HG03108 (cell line): ENCODE results near the gene MIDN.
A peak's percentile ranks its signal among the peaks of the same experiment; 100 is the strongest.
"Not testable (repeated sequence)": the region's sequence is repeated elsewhere in the genome, so short reads cannot be mapped to it uniquely, and the experiment has no call there.

Source experiments
- ATAC-seq: cut with Tn5 transposase; IDR thresholded peaks from one replicate; pipeline ENCODE4 v1.9.1; 2021; ENCODE audit warnings: moderate library complexity; ENCODE audit not compliant: unreplicated experiment

The MIDN gene

DNA sequence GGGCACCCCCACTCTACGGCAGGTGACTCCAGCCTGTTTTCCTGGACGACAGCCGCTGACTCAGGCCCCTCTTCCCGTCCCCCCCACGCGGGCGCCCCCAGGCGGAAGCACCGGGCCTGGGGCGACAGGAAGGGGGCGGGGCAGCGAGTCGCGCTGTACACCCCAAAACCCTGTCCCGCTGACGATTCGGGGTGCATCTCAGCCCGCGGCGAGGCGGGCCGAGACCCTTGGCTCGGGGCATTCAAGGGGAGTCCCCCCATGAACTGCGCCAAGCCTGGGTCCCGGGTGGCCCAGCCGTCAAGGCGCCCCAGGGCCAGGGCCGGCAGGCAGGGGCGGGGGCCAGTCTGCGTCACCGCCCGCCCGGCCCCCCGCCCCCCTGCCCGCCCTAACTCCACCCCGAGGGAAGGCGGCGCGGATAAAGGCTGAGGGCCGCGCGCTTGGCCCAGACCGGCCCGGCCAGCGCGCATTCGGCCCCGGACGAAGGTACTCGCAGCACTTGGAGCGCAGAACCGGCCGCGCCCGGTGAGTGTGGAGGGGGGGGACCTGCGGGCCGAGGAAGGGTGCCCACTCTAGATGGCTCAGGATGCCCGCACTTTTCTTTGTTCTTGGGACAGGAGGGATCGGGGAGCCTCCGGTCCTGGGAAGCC lies at the start of gene MIDN:
Gene MIDN (plus strand): TSS at position 445 of the 647 bp plus-strand sequence. CDS start 1,714 bp downstream, outside the sequence.
- peak; percentile 11 for ATAC-seq

GRCh38 chr19:1199531-1199930 lies 48.9 kb upstream of the MIDN start:
- no peak for ATAC-seq

GRCh38 chr19:1200614-1201013 lies 47.8 kb upstream of the MIDN start:
- ATAC-seq = not testable (repeated sequence)

GRCh38 chr19:1205114-1206099 lies 43.0 kb upstream of the MIDN start, which contains the start of gene STK11:
Gene STK11, plus strand, starts transcription at chr19:1205778. Its CDS starts 1,136 bp downstream, at chr19:1206914.
- ATAC-seq = peak; percentile 84

DNA sequence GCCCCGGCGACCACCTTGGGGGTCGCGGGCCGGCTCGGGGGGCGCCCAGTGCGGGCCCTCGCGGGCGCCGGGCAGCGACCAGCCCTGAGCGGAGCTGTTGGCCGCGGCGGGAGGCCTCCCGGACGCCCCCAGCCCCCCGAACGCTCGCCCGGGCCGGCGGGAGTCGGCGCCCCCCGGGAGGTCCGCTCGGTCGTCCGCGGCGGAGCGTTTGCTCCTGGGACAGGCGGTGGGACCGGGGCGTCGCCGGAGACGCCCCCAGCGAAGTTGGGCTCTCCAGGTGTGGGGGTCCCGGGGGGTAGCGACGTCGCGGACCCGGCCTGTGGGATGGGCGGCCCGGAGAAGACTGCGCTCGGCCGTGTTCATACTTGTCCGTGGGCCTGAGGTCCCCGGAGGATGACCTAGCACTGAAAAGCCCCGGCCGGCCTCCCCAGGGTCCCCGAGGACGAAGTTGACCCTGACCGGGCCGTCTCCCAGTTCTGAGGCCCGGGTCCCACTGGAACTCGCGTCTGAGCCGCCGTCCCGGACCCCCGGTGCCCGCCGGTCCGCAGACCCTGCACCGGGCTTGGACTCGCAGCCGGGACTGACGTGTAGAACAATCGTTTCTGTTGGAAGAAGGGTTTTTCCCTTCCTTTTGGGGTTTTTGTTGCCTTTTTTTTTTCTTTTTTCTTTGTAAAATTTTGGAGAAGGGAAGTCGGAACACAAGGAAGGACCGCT lies 42.1 kb upstream of the MIDN start:
- ATAC-seq = no peak

GRCh38 chr19:1206864-1207450 lies 41.4 kb upstream of the MIDN start:
- ATAC-seq = no peak

DNA sequence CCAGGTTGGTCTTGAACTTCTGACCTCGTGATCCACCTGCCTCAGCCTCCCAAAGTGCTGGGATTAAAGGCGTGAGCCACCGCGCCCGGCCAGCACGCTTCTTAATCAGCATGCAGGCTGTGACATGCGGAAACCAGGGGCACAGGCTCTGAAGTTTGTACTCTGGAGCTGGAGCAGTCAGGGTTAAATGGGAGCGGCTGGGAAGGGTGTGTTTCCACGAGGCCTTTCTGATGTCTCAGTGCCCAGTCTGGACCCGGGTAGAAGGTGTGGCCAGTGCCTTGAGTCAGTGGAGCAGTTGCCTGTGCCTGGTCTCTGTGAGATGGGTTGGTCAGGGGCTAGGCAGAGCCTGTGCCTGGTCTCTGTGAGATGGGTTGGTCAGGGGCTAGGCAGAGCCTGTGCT lies 39.6 kb upstream of the MIDN start:
- ATAC-seq = not testable (repeated sequence)

DNA sequence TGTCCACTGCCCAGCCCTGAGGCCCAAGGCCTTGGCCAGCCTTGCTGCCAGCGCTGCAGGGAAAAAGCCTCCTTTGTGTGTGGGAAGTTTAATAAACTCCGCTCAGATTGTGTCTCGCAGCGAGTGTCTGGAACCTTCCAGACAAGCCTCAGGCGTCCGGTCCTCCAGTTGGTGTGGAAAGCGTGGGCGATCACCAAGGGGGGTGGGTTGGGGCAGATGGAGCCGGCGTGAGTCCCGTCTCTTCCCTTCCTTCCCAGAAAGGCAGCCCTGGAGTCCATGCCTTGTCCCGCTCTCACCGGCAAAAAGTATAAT lies 38.2 kb upstream of the MIDN start:
- no peak for ATAC-seq

GRCh38 chr19:1211494-1212234 lies 36.7 kb upstream of the MIDN start:
- no peak for ATAC-seq

- no peak for ATAC-seq
Measured at GRCh38 chr19:1213391-1214286, 34.7 kb upstream of the MIDN start.

DNA sequence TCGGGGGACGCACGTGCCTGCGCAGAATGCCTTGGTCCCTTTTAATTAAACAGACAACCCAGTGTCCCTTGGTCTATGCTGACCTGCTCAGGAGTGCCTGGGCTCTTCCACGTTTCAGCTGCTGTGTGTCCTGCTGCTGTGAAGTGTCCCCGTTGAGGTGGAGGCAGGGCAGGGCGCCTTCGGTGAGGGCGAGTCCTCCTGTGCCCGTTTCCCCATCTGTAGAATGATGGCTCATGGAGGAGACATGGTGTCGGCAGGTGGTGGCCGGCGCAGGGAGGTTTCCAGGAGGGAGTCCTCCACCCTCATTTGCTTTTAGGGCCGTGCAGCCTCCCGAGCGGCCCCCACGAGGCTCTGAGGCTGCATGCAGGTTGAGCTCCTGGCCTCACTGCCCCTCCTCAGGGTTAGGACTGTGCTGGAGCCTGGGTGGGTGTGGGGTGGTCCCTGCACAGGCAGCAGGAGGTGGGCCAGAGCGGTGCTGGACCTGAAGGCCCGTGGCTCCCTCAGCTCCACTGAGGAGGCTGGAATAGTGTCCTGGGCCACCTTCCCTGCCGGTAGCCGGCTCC lies 34.0 kb upstream of the MIDN start:
- no peak for ATAC-seq

DNA sequence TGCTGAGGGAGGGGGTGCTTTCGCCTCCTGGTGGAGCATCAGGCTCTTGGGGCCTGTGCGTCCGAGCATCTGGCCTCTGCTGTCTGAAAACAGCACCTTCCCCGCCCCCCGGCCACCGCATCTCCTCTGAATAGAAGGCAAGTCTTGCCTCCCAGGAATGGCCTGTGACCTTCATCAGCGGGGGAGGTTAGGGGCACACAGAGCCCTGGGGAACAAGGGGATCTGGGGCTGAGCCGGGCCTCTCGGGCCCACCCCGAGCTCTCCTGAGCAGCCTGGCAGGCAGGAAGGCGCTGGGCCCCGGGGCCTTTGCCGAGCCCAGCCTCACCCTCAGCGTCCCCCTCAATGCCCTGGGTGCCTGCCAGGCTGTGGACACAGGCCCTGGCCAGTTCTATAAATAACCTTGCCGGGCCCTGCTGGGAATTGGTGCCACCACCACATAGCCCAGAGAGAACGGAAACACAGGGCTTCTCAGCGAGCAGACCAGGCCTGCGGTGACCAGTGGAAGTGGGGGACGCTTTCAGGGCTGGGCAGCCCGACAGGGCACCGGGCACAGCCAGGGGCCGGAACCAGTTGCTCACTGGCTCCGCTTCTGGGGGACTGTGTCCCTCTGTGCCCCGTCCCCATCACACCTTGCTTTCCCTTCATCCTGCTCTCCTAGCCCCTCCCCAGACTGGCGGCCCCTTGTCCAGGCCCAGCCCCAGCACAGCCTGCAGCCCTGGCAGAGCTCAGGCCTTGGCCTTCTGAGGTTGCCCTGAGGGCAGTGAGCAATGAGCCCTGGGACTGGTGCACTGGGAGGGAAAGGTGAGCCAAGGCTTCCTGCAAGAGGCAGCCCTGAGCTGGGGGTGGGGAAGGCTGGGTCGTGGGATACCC lies 33.3 kb upstream of the MIDN start:
- no peak for ATAC-seq

GRCh38 chr19:1216756-1217155 lies 31.6 kb upstream of the MIDN start:
- no peak for ATAC-seq

DNA sequence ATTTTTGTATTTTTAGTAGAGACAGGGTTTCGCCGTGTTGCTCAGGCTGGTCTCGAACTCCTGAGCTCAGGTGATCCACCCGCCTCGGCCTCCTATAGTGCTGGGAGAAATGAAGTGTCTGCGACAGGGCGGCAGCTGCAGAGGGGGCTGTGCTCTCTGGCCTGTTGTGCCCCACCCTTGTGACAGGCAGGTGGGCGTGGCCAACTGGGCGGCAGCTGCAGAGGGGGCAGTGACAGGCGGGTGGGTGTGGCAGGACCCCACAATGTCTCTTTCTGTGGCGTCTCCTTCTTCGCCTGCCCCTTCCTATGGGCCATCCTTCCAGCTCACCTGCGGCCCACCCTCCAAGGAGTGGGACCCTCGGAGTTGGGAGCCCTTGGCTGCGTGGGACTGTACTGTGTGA lies 31.0 kb upstream of the MIDN start:
- ATAC-seq = no peak

GRCh38 chr19:1218751-1219567 lies 29.4 kb upstream of the MIDN start:
- no peak for ATAC-seq

DNA sequence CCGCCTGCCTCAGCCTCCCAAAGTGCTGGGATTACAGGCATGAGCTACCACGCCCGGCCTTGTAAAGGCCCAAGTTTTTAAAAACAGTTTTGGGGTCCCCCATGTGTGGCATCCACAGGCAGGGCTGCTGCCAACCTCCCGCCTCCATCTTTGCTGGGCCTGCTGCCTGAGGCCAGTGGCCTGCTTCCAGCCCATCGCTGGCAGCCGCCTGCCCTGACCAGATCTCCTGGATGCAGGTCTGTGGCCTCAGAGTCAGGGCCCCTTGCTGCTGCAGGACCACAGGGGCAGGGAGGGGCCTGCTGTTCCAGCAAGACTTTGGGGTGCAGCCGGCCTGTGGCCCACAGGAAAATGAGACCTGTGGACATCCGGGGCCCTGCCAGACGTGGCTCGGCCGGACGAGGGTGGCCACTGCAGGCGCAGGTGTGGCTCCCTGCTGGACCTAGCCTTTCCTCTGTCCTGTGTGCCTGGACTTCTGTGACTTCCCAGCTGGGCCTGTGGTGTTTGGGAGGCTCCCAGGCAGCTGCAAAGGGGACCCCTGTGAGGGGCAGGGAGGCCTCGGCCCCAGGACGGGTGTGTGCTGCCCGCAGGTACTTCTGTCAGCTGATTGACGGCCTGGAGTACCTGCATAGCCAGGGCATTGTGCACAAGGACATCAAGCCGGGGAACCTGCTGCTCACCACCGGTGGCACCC lies 28.5 kb upstream of the MIDN start:
- no peak for ATAC-seq

DNA sequence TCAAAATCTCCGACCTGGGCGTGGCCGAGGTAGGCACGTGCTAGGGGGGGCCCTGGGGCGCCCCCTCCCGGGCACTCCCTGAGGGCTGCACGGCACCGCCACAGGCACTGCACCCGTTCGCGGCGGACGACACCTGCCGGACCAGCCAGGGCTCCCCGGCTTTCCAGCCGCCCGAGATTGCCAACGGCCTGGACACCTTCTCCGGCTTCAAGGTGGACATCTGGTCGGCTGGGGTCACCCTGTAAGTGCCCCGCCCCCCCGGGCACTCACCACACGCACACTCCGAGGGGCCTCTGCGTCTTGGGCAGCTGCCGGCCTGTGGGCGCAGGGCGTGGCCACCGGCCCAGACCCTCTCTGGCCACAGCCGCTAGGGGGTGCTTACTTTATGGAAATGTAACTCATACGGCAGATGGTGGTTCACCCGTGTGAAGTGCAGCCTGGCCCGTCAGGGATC lies 27.9 kb upstream of the MIDN start:
- no peak for ATAC-seq
